H1 (cell line): ENCODE data around the gene SEMA3F. TPM values are rescaled to one million over a fixed set of nuclear protein-coding genes. Genes with fewer than 3 reads are reported as not detected.

ENCODE experiments used
- CTCF ChIP-seq, 3 experiments: IDR thresholded peaks; 1 replicate in 2 of 3; 2 replicates in 1 of 3; pipeline versions ENCODE4 v1.5.1 to v1.6.1; 2011; ENCODE audit warnings: low read length in 3 of 3, mild to moderate bottlenecking in 3 of 3, inconsistent platforms in 2 of 3, low read depth in 1 of 3, moderate library complexity in 1 of 3; ENCODE audit not compliant: insufficient read depth in 1 of 3; ENCODE audit errors: control extremely low read depth in 1 of 3
- GABPA ChIP-seq: IDR thresholded peaks from 2 replicates; pipeline ENCODE4 v1.6.1; 2011; ENCODE audit warnings: mild to moderate bottlenecking, low read length, moderate library complexity, borderline replicate concordance; ENCODE audit not compliant: insufficient read depth
- POLR2A ChIP-seq, 2 experiments: IDR thresholded peaks; 1 replicate in 1 of 2; 2 replicates in 1 of 2; pipeline ENCODE4 v1.6.1; 2011; ENCODE audit warnings: low read depth in 2 of 2, low read length in 2 of 2, mild to moderate bottlenecking in 2 of 2; ENCODE audit errors: control extremely low read depth in 1 of 2
- POU5F1 ChIP-seq: IDR thresholded peaks from 2 replicates; pipeline ENCODE4 v1.6.1; 2011; ENCODE audit warnings: low read depth, mild to moderate bottlenecking, low read length, moderate library complexity
- RAD21 ChIP-seq, 2 experiments: IDR thresholded peaks in 1 of 2; conservative IDR thresholded peaks in 1 of 2; 2 replicates each; pipeline ENCODE4 v1.6.1; 2011; ENCODE audit warnings: low read depth in 2 of 2, low read length in 2 of 2, improper control_type of control experiment in 1 of 2, inconsistent platforms in 1 of 2, mild to moderate bottlenecking in 1 of 2, moderate library complexity in 1 of 2
- RBBP5 ChIP-seq: IDR thresholded peaks from 2 replicates; pipeline ENCODE4 v1.7.1; 2012; ENCODE audit warnings: low read depth, mild to moderate bottlenecking, inconsistent platforms, low read length, moderate library complexity, borderline replicate concordance
- SAP30 ChIP-seq: fragments of 300-600 bp; sonication (generic); IDR thresholded peaks from 2 replicates; pipeline ENCODE4 v1.7.1; 2012; ENCODE audit warnings: low read length, moderate library complexity, mild to moderate bottlenecking, inconsistent platforms; ENCODE audit not compliant: insufficient read depth, insufficient replicate concordance
- SRF ChIP-seq: IDR thresholded peaks from 2 replicates; pipeline ENCODE4 v1.6.1; 2011; ENCODE audit warnings: mild to moderate bottlenecking, low read depth, low read length, moderate library complexity
- SUZ12 ChIP-seq: fragments of 200-600 bp; sonication (generic); IDR thresholded peaks from 2 replicates; pipeline ENCODE4 v1.6.1; 2012; ENCODE audit warnings: mild to moderate bottlenecking, inconsistent platforms, low read length, moderate library complexity, mixed read lengths
- polyA plus RNA-seq, 7 experiments: library from polyadenylated mRNA; depleted of rRNA in 3 of 7; stranded (reverse) in 5 of 7; unstranded in 2 of 7; fragments of >200 nt in 5 of 7; fragments of 200-250 nt in 2 of 7; gene quantifications; 1 replicate in 5 of 7; 2 replicates in 1 of 7; 4 replicates in 1 of 7; pipeline versions ENCODE4 v1.2.1 to v1.2.3, GENCODE V29; 2011 to 2013; ENCODE audit warnings: missing spikeins in 2 of 7, mixed read lengths in 2 of 7
- total RNA-seq: library from RNA; stranded (reverse); fragmentation: NEBNext Ultra II Directional; extraction: Animal tissue kit (Norgen Biotek cat#: 25700); gene quantifications from 2 replicates; pipeline ENCODE4 v1.2.1, GENCODE V29; 2021

Gene SEMA3F
- total and polyA plus RNA-seq, 2 of the 8 experiments (the other 6 are each of a cell fraction or from before 2014, with no cell fraction given) = 20.3 to 37.0 TPM

DNA sequence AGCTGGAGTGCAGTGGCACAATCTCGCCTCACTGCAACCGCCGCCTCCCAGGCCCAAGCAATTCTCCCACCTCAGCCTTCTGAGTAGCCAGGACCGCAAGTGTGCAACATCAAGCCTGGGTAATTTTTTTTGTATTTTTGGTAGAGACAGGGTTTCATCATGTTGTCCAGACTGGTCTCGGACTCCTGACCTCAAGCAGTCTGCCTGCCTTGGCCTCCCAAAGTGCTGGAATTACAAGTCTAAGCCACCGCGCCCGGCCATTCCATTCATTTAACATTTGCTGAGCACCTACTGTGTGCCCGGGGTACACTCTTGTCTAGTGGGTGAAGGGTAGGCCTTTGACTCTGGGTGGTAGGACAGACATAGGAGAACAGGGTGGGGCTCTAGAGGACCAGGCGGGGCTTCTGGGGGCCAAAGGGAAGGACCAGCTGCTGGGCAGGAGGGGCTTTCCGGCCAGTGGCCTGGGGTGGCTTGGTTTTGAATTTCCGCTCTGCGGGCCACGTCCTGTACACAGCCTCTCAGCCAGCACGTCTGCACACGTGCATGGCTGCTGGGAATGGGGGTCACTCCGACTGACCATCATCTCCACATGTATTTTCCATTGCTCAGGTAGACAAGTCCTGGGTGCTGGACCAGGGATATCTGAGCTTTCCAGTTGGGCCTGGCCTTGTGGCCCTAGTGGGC, 52.4 kb downstream of the SEMA3F start (continued):
- no peak for TF ChIP-seq RAD21 (IDR thresholded peaks at IDR 0.05 in 1 of 2, conservative IDR thresholded peaks at IDR 0.05 in 1 of 2; ENCODE audit: low read depth in 2 of 2, low read length in 2 of 2)
- no peak for TF ChIP-seq SAP30
- TF ChIP-seq GABPA = no peak
- no peak for TF ChIP-seq SRF
- no peak for TF ChIP-seq CTCF (IDR thresholded peaks at IDR 0.05; ENCODE audit: control extremely low read depth in 1 of 3, insufficient read depth in 1 of 3, low read depth in 1 of 3, low read length in 3 of 3)
- TF ChIP-seq SUZ12 = no peak
- TF ChIP-seq POLR2A (IDR thresholded peaks at IDR 0.05; ENCODE audit: control extremely low read depth in 1 of 2, low read depth in 2 of 2, low read length in 2 of 2) = no peak
- no peak for TF ChIP-seq RBBP5
- no peak for TF ChIP-seq POU5F1
